Activated gamma-delta T cell treated with anti-CD3 and anti-CD28 coated beads, Interleukin-2, amount 50 U/mL, for 16 hours (primary cell): ENCODE data around the gene HSPA1L.

Experiments
- DNase-seq: peaks from one replicate; pipeline ENCODE4 v3.0.0-alpha.2; 2020; ENCODE audit warnings: low read depth

Gene HSPA1L

GRCh38 chr6:31763619-31763940 is 51.5 kb downstream of the HSPA1L start:
- no peak for DNase-seq

GRCh38 chr6:31762878-31763618 is 52.0 kb downstream of the HSPA1L start:
- no peak for DNase-seq

GRCh38 chr6:31762356-31762755 is 52.7 kb downstream of the HSPA1L start, which contains the start of gene SAPCD1:
SAPCD1 (plus strand) TSS chr6:31762656; CDS start chr6:31763055, 399 bp downstream.
- DNase-seq: no peak

GRCh38 chr6:31761343-31761742 is 53.7 kb downstream of the HSPA1L start:
- no peak for DNase-seq

- no peak for DNase-seq
These were observed 54.3 kb downstream of the HSPA1L start for GRCh38 chr6:31760790-31761189.
